ENCODE data around the gene PIGC. TPM values are rescaled to one million over a fixed set of nuclear protein-coding genes. Genes with fewer than 3 reads are reported as not detected.

Gene PIGC
- total RNA-seq, 1 experiment from 2014 or later, result 16.2 TPM

DNA sequence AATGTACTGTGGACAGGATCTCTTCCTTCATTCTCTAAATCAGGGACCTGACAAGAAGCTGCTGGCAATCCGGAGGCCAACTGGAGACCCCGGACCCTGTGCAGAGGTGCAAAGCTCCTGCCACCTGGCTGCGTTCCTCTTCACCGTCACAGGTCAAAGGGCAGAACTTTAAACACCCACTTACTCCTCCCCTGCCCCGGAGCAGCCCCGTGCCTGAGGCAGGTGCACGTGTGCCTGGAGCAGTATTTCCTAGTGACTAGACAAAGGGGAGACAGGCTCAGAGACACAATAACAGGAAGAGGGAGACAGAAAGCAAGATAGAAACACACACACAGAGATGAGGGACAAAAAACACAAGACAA lies 6.6 kb upstream of the PIGC start:
- no peaks in the 10 kb centered on the region for H3K9me3 Mint-ChIP-seq
- ATAC-seq (no peak), DNase-seq (ENCODE audit: low spot score) (no peak)
- H3K4me1 Mint-ChIP-seq, result peaks cover 5% of the 10 kb centered on the region; the same call in 1 of the 2 replicates
- H3K4me3 Mint-ChIP-seq, result no peak overlapping the region
- CTCF ChIA-PET, result interaction anchor here (0.6 to 1.9 kb wide), 6 partner anchors 10 to 269 kb away, joined by 3 to 10 read pairs (median 6); no protein-coding TSS in a partner anchor
- no peaks in the 10 kb centered on the region; the same call in 1 of the 2 replicates for H3K27me3 Mint-ChIP-seq (ENCODE audit: low read depth)
- POLR2A ChIA-PET, result no interaction called here
- no peak overlapping the region for H3K27ac Mint-ChIP-seq
- H3K36me3 Mint-ChIP-seq, result no peaks in the 10 kb centered on the region
- TF ChIP-seq ZNF263 (CRISPR knock-in tag; IDR thresholded peaks at IDR 0.05; ENCODE audit: low read depth) (no peak), PRDM15 (CRISPR knock-in tag; IDR thresholded peaks at IDR 0.05) (no peak), TCF7 (CRISPR knock-in tag; IDR thresholded peaks at IDR 0.05; ENCODE audit: low read depth) (no peak), SMAD3 (CRISPR knock-in tag; IDR thresholded peaks at IDR 0.05; ENCODE audit: borderline replicate concordance) (no peak), ERG (CRISPR knock-in tag; IDR thresholded peaks at IDR 0.05) (no peak), FOXP4 (CRISPR knock-in tag; IDR thresholded peaks at IDR 0.05) (no peak), IRF1 (CRISPR knock-in tag; IDR thresholded peaks at IDR 0.05) (no peak), ATF1 (CRISPR knock-in tag; IDR thresholded peaks at IDR 0.05) (no peak), SOX15 (CRISPR knock-in tag; IDR thresholded peaks at IDR 0.05) (no peak), GTF2I (CRISPR knock-in tag; conservative IDR thresholded peaks at IDR 0.05) (no peak), JUN (CRISPR knock-in tag; IDR thresholded peaks at IDR 0.05) (no peak), ZNF671 (CRISPR knock-in tag; IDR thresholded peaks at IDR 0.05) (no peak), CREB1 (CRISPR knock-in tag; IDR thresholded peaks at IDR 0.05) (no peak), SMAD4 (CRISPR knock-in tag; IDR thresholded peaks at IDR 0.05) (no peak)
- TF ChIP-seq, protein P1, sequence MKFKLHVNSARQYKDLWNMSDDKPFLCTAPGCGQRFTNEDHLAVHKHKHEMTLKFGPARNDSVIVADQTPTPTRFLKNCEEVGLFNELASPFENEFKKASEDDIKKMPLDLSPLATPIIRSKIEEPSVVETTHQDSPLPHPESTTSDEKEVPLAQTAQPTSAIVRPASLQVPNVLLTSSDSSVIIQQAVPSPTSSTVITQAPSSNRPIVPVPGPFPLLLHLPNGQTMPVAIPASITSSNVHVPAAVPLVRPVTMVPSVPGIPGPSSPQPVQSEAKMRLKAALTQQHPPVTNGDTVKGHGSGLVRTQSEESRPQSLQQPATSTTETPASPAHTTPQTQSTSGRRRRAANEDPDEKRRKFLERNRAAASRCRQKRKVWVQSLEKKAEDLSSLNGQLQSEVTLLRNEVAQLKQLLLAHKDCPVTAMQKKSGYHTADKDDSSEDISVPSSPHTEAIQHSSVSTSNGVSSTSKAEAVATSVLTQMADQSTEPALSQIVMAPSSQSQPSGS (CRISPR knock-in tag; IDR thresholded peaks at IDR 0.05; ENCODE audit: borderline replicate concordance, low read depth), result no peak
- TF ChIP-seq, protein P2, sequence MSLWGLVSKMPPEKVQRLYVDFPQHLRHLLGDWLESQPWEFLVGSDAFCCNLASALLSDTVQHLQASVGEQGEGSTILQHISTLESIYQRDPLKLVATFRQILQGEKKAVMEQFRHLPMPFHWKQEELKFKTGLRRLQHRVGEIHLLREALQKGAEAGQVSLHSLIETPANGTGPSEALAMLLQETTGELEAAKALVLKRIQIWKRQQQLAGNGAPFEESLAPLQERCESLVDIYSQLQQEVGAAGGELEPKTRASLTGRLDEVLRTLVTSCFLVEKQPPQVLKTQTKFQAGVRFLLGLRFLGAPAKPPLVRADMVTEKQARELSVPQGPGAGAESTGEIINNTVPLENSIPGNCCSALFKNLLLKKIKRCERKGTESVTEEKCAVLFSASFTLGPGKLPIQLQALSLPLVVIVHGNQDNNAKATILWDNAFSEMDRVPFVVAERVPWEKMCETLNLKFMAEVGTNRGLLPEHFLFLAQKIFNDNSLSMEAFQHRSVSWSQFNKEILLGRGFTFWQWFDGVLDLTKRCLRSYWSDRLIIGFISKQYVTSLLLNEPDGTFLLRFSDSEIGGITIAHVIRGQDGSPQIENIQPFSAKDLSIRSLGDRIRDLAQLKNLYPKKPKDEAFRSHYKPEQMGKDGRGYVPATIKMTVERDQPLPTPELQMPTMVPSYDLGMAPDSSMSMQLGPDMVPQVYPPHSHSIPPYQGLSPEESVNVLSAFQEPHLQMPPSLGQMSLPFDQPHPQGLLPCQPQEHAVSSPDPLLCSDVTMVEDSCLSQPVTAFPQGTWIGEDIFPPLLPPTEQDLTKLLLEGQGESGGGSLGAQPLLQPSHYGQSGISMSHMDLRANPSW (CRISPR knock-in tag; conservative IDR thresholded peaks at IDR 0.05; ENCODE audit: low read depth), result no peak
- TF ChIP-seq, protein P3, sequence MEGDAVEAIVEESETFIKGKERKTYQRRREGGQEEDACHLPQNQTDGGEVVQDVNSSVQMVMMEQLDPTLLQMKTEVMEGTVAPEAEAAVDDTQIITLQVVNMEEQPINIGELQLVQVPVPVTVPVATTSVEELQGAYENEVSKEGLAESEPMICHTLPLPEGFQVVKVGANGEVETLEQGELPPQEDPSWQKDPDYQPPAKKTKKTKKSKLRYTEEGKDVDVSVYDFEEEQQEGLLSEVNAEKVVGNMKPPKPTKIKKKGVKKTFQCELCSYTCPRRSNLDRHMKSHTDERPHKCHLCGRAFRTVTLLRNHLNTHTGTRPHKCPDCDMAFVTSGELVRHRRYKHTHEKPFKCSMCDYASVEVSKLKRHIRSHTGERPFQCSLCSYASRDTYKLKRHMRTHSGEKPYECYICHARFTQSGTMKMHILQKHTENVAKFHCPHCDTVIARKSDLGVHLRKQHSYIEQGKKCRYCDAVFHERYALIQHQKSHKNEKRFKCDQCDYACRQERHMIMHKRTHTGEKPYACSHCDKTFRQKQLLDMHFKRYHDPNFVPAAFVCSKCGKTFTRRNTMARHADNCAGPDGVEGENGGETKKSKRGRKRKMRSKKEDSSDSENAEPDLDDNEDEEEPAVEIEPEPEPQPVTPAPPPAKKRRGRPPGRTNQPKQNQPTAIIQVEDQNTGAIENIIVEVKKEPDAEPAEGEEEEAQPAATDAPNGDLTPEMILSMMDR (IDR thresholded peaks at IDR 0.05), result no peak
- TF ChIP-seq, protein P4, sequence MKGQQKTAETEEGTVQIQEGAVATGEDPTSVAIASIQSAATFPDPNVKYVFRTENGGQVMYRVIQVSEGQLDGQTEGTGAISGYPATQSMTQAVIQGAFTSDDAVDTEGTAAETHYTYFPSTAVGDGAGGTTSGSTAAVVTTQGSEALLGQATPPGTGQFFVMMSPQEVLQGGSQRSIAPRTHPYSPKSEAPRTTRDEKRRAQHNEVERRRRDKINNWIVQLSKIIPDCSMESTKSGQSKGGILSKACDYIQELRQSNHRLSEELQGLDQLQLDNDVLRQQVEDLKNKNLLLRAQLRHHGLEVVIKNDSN (CRISPR knock-in tag; IDR thresholded peaks at IDR 0.05), result no peak
- TF ChIP-seq, protein P5, sequence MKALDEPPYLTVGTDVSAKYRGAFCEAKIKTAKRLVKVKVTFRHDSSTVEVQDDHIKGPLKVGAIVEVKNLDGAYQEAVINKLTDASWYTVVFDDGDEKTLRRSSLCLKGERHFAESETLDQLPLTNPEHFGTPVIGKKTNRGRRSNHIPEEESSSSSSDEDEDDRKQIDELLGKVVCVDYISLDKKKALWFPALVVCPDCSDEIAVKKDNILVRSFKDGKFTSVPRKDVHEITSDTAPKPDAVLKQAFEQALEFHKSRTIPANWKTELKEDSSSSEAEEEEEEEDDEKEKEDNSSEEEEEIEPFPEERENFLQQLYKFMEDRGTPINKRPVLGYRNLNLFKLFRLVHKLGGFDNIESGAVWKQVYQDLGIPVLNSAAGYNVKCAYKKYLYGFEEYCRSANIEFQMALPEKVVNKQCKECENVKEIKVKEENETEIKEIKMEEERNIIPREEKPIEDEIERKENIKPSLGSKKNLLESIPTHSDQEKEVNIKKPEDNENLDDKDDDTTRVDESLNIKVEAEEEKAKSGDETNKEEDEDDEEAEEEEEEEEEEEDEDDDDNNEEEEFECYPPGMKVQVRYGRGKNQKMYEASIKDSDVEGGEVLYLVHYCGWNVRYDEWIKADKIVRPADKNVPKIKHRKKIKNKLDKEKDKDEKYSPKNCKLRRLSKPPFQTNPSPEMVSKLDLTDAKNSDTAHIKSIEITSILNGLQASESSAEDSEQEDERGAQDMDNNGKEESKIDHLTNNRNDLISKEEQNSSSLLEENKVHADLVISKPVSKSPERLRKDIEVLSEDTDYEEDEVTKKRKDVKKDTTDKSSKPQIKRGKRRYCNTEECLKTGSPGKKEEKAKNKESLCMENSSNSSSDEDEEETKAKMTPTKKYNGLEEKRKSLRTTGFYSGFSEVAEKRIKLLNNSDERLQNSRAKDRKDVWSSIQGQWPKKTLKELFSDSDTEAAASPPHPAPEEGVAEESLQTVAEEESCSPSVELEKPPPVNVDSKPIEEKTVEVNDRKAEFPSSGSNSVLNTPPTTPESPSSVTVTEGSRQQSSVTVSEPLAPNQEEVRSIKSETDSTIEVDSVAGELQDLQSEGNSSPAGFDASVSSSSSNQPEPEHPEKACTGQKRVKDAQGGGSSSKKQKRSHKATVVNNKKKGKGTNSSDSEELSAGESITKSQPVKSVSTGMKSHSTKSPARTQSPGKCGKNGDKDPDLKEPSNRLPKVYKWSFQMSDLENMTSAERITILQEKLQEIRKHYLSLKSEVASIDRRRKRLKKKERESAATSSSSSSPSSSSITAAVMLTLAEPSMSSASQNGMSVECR (CRISPR knock-in tag; IDR thresholded peaks at IDR 0.05; ENCODE audit: borderline replicate concordance), result no peak
